ENCODE measurements around the gene TSC22D2. TPM values are rescaled to one million over a fixed set of nuclear protein-coding genes. Genes with fewer than 3 reads are reported as not detected.

The TSC22D2 gene
- total RNA-seq, 4 donors from 2014 or later, result 19.0 to 35.2 (median 22.2) TPM

DNA sequence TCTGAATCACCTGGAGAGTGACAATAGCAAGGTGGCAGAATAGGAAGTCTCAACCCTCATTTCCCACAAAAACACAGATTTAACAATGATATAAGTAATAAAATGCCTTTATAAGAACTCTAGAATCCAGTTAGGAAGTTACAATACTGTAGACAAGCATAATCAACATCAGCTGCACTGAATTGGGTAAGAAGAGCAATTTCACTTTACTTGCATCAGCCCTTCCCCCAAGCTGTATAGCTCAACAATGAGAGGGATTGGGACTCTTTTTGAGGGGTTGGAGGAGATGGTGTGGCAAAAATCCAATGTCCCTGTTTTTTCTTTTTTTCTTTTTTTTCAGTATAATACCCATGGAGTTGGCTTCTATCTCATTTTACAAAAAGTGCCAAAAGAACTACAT, 75.1 kb downstream of the TSC22D2 start:
- H3K27me3 ChIP-seq, result no peaks in the 10 kb centered on the region
- peaks cover 0 to 2% (median 0%) of the 10 kb centered on the region in 4 donors for H3K9me3 ChIP-seq
- no peaks in the 10 kb centered on the region for H3K36me3 ChIP-seq
- no peak overlapping the region for H3K27ac ChIP-seq
- no peaks in the 10 kb centered on the region for H3K4me1 ChIP-seq
- TF ChIP-seq, protein P1, sequence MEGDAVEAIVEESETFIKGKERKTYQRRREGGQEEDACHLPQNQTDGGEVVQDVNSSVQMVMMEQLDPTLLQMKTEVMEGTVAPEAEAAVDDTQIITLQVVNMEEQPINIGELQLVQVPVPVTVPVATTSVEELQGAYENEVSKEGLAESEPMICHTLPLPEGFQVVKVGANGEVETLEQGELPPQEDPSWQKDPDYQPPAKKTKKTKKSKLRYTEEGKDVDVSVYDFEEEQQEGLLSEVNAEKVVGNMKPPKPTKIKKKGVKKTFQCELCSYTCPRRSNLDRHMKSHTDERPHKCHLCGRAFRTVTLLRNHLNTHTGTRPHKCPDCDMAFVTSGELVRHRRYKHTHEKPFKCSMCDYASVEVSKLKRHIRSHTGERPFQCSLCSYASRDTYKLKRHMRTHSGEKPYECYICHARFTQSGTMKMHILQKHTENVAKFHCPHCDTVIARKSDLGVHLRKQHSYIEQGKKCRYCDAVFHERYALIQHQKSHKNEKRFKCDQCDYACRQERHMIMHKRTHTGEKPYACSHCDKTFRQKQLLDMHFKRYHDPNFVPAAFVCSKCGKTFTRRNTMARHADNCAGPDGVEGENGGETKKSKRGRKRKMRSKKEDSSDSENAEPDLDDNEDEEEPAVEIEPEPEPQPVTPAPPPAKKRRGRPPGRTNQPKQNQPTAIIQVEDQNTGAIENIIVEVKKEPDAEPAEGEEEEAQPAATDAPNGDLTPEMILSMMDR (IDR thresholded peaks at IDR 0.05), result no peak
- no peak for TF ChIP-seq POLR2A (IDR thresholded peaks at IDR 0.05)
- DNase-seq, result no peak
- no peak overlapping the region for H3K4me3 ChIP-seq

DNA sequence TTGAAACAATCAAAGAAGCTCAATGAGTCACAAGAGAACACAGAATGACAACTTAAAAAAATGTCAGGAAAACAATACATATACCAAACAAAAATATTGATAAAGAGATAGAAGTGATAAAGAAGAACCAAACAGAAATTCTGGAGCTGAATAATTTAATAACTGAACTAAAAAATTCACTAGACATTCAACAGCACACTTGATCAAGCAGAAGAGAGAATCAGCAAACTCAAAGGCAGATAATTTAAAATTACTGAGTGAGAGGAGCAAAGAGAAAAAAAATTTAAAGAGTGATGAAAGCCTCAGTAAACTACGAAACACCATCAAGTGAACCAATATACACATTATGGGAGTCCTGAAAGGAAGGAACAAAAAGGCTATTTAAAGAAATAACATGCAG, 76.3 kb downstream of the TSC22D2 start:
- H3K27ac ChIP-seq, result no peak overlapping the region

DNA sequence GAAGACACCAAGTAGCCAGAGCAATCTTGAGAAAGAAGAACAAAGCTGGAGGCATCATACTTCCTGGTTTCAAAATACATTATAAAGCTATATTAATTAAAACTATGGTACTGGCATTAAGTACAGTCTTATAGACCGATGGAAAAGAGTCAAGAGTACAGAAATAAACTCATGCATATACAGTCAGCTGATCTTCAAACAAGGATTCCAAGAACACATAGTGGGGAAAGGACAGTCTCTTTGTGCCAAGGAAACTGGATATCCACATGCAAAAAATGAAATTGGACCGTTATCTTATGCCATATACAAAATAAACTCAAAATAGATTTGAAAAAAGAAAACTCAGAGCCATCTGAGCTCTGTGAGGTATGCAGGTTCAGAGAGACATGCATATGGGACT, 80.8 kb downstream of the TSC22D2 start:
- no peak for DNase-seq
- Histone ChIP-seq H3K4me1 (no peaks in the 10 kb centered on the region), H3K27ac (no peak overlapping the region), H3K4me3 (no peak overlapping the region), H3K36me3 (no peaks in the 10 kb centered on the region), H3K9me3 (peaks cover 0 to 2% (median 0%) of the 10 kb centered on the region in 4 donors), H3K27me3 (no peaks in the 10 kb centered on the region)
- TF ChIP-seq, protein P1 (IDR thresholded peaks at IDR 0.05), result no peak
- no peak for TF ChIP-seq POLR2A (IDR thresholded peaks at IDR 0.05)

More for the DNA sequence above, 76.3 kb downstream of the TSC22D2 start:
- peaks cover 0 to 2% (median 0%) of the 10 kb centered on the region in 4 donors for H3K9me3 ChIP-seq
- no peaks in the 10 kb centered on the region for H3K4me1 ChIP-seq
- DNase-seq, result no peak
- H3K27me3 ChIP-seq, result no peaks in the 10 kb centered on the region
- TF ChIP-seq, protein P1 (IDR thresholded peaks at IDR 0.05), result no peak
- no peak for TF ChIP-seq POLR2A (IDR thresholded peaks at IDR 0.05)
- H3K36me3 ChIP-seq, result no peaks in the 10 kb centered on the region
- no peak overlapping the region for H3K4me3 ChIP-seq

DNA sequence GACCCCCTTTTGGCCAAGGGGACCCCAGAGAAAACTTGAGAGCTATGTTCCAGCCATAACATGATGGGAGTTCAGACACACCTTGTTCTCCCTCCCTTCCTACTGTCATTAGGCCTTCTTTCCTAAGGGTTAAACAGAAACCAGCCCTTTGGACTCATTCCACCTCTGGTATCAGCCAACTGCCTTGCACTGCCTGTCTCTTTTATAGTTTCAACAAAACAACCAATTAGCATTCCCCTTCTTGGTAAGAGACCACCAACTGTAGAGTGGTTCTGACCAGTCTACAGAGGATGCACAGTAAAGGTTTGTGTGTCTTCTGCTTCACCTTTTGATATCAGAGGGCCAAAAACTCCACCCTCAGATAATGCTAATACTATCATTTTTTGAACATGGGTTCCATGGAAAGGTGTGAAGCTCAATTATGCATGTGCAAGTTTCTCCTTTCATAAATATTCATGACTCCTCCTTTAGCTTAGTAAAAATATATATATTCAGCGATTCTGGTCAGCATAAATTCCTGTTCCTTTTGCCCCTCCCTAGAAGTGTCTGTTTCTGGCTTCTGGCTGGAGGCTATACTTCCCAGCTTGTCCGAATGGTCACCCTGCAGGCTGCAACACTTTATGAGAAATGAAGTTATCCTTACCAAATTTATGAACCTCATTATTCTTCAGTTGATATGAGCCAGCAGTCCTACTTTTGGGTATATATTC, 82.3 kb downstream of the TSC22D2 start:
- no peak overlapping the region for H3K4me3 ChIP-seq
- no peaks in the 10 kb centered on the region for H3K4me1 ChIP-seq
- H3K27me3 ChIP-seq, result no peaks in the 10 kb centered on the region
- H3K36me3 ChIP-seq, result no peaks in the 10 kb centered on the region
- H3K9me3 ChIP-seq, result peaks cover 0 to 2% (median 0%) of the 10 kb centered on the region in 4 donors
- no peak for DNase-seq
- no peak overlapping the region for H3K27ac ChIP-seq
- TF ChIP-seq, protein P1 (IDR thresholded peaks at IDR 0.05), result no peak
- no peak for TF ChIP-seq POLR2A (IDR thresholded peaks at IDR 0.05)

DNA sequence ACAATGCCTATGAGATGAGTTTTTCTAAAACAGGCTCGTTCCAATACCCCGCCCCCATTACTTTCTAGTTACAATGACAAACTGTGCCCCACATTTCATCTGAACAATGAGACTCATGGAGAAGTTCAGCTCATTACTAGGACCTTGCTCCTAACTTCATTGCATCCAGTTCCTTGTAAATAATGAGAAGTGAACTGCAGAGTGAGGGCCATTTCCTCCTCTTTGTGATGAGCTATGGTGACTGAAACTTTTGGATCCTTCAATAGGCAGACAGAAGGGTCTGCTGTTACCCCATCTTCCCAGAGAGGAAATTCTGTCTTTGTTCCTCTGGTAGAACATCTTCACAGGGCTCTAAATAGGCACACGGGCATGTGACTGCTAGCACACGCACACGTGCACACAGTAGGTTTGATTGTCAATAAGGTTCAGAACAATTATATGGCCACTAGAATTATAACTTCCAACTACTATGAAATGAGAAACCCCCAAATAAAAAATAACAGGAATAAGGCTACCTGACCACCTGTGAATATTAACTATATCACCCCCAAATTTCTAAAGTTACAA, 86.4 kb downstream of the TSC22D2 start:
- no peaks in the 10 kb centered on the region for H3K9me3 ChIP-seq
- no peak overlapping the region for H3K27ac ChIP-seq
- no peak for TF ChIP-seq POLR2A (IDR thresholded peaks at IDR 0.05)
- TF ChIP-seq, protein P1 (IDR thresholded peaks at IDR 0.05), result no peak
- no peak overlapping the region for H3K4me3 ChIP-seq
- no peaks in the 10 kb centered on the region for H3K36me3 ChIP-seq
- no peak for DNase-seq
- no peaks in the 10 kb centered on the region for H3K27me3 ChIP-seq
- H3K4me1 ChIP-seq, result no peaks in the 10 kb centered on the region
